RKO (cell line): ENCODE results near the gene WASF3.
A peak's percentile ranks its signal among the peaks of the same experiment; 100 is the strongest.

ENCODE experiments used
- DNase-seq: peaks from one replicate; pipeline ENCODE4 v3.0.0-alpha.2; 2016; ENCODE audit warnings: low spot score

Gene WASF3

DNA sequence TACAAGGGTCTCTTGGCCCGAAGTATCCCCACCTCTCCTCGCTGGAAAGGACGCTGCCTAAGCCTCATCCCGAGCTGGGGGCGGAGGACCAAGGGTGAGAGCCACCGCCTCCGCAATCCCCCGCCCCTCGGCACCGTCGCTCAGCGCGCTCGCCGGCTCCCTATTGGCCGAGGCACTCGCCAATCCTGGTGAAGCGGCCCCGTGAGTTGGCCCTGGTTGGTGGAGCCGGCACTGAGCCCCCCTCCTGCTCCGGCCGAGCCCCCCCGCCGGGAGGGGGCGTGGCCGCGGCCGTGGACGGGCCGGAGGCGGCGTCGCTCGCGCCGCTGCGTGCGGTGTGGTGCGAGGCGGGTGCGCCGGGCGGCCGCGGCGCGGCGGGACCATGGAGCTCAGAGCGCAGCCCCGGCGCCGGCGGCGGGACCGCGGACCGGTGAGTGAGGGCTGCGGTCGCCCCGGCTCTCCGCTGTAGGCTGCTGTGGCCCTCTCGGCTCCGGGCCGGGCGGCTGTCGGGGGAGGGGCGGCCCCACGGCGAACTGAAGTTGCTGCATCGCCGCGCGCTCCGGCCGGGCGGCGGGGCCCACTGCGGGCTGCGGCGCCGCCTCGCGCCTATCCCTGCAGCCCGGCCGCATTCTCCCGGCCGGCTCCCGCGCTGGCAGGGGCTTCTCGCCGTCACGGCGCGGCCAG lies at the start of gene WASF3:
TSS of gene WASF3 (plus strand) at position 291 of the 681 bp plus-strand sequence. CDS start 84,588 bp downstream, outside the sequence.
- DNase-seq: no peak

GRCh38 chr13:26508885-26509284 lies 48.6 kb upstream of the WASF3 start:
- peak; percentile 45 for DNase-seq

DNA sequence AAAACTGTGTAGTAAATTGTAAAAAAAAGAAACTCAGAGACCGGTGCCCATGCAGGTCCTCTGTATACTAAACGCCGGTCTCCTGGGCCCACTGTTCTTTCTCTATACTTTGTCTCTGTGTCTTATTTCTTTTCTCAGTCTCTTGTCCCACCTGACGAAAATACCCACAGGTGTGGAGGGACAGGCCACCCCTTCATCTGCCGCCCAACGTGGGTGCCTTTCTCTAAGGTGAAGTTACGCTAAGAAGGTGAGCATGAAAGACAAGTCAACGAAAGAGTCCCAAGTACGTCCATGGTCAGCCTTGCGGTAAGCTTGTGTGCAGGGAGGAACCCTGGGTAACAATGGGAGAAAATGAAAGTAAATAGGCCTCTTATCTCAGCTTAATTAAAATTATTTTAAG lies 48.0 kb upstream of the WASF3 start:
- no peak for DNase-seq

- DNase-seq: no peak
Measured at GRCh38 chr13:26513931-26514330, 43.6 kb upstream of the WASF3 start.

DNA sequence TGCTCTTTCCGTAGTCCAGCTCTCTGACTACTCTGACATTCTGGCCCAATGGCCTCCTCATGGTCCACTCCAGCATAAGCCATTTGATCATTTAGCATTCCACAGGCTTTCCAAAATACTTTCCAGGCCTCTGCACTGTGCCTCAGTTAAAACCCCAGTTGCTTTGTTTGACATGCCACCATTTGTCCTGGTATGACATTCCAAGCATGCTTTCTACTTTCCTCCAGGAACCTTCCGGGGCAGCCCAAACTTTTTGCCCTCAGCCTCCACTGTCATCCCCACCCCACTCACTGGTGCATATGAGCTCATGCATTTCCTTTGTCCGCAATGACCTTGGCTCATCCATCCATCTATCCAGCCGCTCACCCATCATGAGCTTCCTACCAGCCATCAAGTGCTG lies 41.8 kb upstream of the WASF3 start:
- DNase-seq: no peak

- no peak for DNase-seq
Measured at GRCh38 chr13:26517936-26518335, 39.5 kb upstream of the WASF3 start.

DNA sequence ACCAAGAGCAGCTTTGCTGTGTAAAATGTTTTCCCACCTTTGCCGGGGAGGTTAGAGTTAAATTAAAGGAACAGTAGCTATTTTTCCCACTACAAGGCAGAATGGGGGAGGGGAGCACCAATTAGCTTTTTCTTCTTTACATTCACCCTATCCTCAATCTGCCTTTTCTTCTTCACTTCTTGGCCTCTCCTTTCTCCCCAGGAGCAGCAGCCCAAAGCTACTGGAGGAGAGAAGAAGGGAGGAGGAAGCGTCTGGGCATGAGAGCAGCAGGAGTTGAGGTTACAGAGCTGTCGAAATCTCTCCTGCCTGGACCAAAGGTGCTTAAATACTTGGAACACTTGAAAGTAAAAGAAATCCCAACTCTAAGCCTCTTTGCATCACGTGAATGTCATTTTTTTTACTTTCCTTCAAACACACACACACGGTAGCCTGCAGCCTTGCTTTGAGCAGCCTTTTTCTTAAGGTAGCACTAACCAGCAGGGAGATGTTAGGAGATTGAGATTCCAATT lies 39.0 kb upstream of the WASF3 start:
- DNase-seq: no peak

DNA sequence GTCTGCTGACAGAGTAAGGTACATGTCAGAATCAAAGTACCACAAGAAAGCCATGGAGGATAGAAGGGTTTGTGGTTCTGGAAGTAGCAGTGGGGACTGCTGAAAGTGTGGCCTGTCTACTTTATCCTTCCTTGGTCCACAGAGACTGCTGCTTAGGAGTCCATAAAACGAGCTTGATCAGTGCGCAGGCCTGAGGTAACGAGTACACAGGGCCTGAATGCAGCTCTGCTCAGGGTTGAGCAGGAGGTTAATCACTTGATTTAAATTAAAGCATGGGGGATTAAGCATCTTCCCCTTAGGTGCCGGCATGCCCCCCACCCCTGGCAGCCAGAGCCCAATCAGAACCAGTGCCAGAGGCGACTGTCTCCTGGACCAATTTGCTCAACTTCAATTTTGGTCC lies 34.9 kb upstream of the WASF3 start:
- no peak for DNase-seq

GRCh38 chr13:26523007-26523406 lies 34.5 kb upstream of the WASF3 start:
- DNase-seq: no peak

DNA sequence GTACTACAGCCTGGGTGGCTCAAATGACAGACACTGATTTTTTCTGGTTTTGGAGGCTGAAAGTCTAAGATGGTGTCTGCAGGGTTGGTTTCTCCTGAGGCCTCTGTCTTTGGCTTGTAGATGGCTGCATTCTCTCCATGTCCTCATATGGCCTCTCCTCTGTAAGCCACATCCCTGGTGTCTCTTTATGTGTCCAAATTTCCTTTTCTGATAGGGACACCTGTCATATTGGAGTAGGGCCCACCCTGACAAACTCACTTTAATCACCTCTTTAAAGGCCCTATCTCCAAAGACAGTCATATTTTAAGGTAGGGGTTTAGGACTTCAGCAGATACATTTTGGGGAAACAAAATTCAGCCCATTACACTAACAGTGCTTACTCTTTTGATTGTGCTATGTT lies 32.0 kb upstream of the WASF3 start:
- DNase-seq: no peak

DNA sequence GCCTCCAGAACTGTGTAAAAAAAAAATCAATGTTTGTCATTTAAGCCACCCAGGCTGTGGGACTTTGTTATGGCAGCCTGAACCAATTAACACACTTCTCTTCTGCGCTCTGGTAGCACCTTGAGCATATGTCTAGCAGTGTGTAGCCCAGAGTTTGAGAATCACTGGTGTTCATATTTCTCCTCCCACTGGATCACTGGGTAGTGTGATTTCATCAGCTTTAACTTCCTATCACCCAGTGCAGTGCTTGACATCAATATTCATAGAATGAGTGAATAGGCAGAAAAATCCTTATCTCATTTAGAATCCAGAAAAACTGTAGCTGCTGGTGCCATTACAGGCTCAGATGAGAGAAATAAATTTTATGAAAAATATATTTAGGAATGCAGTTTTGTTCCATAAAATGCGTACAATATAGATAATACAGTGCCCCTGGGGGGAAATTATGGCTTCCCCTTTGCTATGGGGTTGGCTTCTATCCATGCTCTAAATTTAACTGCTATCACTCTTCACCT lies 30.7 kb upstream of the WASF3 start:
- no peak for DNase-seq

DNA sequence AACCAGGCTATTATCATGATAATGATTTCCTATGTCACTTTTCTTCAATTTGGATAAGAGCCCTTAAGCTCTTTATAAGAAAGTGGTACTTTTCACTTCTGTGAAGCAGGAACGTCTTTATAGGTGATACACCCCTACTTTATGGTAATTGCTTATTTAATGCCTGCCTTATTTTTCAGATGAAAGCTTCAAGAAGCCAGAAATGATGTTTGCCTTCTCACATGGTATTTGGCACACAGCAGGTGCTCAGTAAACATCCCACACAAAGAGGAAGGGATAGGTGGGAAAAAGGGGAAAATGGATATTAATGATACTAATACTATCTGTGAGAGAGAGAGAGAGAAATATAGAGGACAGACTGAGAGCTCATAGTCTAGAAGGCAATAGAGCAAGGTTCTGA lies 29.0 kb upstream of the WASF3 start:
- DNase-seq: no peak

GRCh38 chr13:26529441-26529840 lies 28.0 kb upstream of the WASF3 start:
- DNase-seq: peak; percentile 68

GRCh38 chr13:26531742-26532141 lies 25.7 kb upstream of the WASF3 start:
- DNase-seq: no peak

GRCh38 chr13:26534036-26534726 lies 23.3 kb upstream of the WASF3 start:
- no peak for DNase-seq

DNA sequence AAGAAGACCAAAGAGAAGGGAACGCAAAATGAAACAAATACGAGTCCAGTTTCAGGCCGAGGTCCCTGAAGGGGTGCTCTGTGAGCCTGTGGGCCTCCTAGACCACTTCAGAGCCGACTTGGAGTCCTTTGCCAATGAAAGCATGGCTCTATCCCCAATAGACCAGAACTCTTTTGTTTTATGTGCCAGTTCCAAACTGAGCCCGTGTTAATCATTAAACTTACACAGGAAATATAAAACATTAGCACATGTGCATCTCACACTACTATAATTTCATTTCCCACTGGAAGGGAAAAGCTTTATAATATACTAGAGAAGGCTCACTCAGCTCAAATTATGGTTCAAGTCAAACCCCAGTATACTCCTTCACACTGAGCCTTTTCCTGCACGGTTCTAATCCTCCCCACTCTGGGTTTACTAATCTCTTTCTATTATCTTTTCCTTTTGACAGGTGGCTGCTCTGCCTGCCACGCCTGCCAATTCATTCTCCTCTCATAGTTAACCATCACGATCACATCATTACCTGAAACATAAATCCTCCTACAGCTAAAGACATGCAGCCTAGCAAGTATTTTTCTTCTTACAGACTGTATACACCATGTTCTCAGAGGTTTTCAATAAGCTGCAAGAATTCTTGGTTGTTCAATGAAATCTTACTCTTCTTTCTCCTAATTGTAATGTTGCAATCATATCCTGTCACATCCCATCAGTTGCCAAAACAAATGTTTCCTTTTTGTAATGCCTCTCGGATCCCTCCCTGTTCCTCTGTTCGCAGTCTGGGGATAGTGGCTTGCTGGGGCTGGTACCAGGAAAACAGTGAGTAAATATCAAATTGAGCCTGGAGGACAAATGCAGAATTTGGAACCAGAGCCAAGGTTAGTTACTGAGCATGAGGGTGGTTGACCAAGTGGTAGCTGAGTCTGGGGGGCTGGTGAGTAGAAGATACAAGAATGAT lies 18.8 kb upstream of the WASF3 start:
- DNase-seq: no peak

DNA sequence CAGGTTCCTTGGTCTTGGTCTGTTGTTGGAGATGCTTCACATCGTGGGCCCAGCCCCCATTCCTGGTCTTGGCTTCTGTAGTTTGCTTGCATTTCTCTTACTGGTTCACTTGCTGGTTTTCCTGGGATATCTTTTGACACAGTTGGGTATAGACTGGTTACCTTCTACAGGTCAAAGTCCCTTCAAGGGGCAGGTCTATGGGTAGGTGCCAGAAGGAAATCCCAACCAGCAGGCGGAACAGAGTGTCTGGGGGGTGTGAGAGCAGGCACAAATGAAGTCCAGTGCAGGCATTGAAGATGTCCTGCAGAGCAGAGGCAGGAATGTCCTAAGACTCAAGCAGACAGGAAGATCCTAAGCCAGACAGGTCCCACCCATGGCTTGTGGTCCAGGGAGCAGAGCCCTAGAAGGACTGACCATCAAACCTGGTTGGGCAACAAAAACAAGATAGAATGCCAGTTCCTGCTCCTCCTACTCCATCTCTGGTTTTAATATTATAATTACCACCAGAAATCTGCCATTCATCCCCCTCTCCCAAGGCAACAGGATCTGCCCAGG lies 17.7 kb upstream of the WASF3 start:
- no peak for DNase-seq

DNA sequence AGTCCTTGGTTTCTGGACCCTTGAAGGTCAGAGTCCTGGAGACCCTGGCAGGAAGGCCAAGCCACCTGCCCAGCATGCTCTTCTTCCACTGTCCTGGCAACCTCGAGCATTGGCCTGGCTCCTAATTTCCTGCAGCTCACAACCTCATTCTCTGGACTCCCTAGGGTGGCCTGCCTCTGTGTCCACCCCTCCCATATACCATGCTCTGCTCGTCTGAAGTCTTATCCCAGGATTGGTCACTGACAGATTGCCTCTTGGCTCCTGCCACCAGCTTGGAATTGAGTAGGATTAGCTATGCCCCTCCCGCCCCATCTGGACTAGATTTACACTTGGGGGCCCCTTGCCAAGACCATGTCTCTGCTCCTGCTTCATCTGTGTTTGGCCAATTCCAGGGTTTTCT lies 17.1 kb upstream of the WASF3 start:
- DNase-seq: no peak

DNA sequence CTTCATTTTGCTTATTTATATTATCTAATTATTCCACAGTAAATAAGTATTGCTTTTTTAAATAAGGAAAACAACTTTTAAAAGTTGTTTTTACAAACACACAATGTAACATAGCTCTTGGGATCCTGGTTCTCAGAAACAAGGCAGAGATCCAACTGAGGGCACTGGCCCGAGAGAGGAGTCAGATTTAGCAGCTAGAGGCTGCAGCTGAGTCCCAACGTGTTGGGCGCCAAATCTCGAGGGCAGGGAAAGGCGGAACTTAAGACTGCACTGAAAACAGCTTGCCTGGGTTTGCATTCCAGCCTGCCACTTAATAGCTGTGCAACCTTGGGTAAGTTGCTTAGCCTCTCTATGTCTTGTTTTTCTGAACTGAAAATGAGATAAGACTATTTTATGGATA lies 16.4 kb upstream of the WASF3 start:
- DNase-seq: no peak

DNA sequence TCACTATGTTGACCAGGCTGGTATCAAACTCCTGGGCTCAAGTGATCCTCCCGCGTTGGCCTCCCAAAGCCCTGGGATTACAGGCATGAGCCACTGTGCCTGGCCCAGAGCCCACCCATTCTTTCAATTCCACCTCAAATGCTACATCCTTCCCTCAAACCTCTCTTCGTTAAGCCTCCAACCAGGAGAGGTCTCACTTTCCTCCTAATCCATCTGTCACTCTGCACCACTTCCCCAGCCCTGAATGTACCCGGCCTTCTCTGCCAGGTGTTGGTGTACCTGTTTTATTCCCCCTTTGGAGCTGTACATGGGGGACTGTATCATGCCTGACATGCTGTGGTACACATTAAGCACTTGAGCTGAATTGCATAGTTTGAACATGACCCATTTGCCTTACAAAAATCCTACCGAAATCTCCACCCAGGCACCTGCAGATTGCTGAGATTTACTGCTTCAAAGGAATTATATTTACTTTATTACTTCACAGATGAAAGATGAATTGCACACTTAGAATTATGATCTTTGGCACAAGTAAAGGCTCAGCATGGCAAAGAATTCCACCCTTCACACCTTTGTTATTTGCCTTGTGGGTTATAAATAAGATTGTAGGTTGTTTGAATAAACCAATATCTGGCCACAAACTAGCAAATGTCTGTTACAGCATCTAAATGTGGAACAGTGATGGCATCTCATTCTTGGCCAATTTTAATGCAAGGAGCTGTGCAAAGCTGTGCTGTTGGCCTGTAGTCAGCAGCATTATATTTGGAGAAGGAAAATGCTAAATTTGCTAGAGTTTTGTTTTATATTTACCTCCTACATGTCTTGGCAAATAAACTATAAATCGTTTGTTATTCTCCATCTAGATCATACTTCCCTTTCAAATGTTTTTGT lies 15.6 kb upstream of the WASF3 start:
- DNase-seq: no peak

DNA sequence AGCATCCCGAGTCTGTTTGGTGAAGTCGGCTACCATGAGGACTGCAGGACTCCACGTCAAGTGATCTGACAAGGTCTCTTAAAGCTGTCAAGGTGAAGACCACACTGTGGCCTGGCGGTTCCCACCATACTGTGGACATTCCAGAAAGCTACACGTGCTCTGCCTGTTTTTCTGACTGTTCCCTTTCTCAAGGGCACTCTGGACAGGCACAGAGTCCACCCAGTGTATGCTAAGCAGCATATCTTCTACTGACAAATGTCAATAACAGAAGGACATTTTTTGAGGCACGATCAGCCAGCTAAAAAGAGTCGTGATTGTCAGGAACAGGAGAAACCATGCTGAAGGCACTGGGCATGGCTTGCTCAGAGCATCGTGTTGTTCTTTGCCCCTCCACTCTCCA lies 12.8 kb upstream of the WASF3 start:
- DNase-seq: no peak
